Parathyroid adenoma (tissue), 2 donors: ENCODE results near the gene RAB35.

Experiments
- H2AFZ ChIP-seq: fragments of 300-600 bp; sonication (generic); one replicate; pipeline ENCODE4 v1.7.0; 2017; ENCODE audit warnings: antibody characterized with exemption, mild to moderate bottlenecking
- H3K27ac ChIP-seq: fragments of 300-600 bp; sonication (generic); one replicate; pipeline ENCODE4 v1.7.0; 2017
- H3K27me3 ChIP-seq: fragments of 300-600 bp; sonication (generic); one replicate; pipeline ENCODE4 v1.7.0; 2017; ENCODE audit warnings: low read length; ENCODE audit not compliant: control insufficient read depth, insufficient read depth
- H3K36me3 ChIP-seq: fragments of 300-600 bp; sonication (generic); one replicate; pipeline ENCODE4 v1.7.0; 2017; ENCODE audit warnings: low read length; ENCODE audit not compliant: control insufficient read depth, insufficient read depth
- H3K4me1 ChIP-seq: fragments of 300-600 bp; sonication (generic); one replicate; pipeline ENCODE4 v1.7.0; 2017; ENCODE audit warnings: control low read depth
- H3K4me2 ChIP-seq: fragments of 300-600 bp; sonication (generic); one replicate; pipeline ENCODE4 v1.7.0; 2017; ENCODE audit warnings: low read length
- H3K4me3 ChIP-seq: fragments of 300-600 bp; sonication (generic); one replicate; pipeline ENCODE4 v1.7.0; 2017; ENCODE audit warnings: low read depth, low read length
- H3K79me2 ChIP-seq: fragments of 300-600 bp; sonication (generic); one replicate; pipeline ENCODE4 v1.7.0; 2017; ENCODE audit warnings: control low read depth
- H3K9ac ChIP-seq: fragments of 300-600 bp; sonication (generic); one replicate; pipeline ENCODE4 v1.7.0; 2017; ENCODE audit warnings: mild to moderate bottlenecking
- H3K9me3 ChIP-seq: fragments of 300-600 bp; sonication (generic); one replicate; pipeline ENCODE4 v1.7.0; 2017; ENCODE audit warnings: low read length; ENCODE audit not compliant: control insufficient read depth
- TF ChIP-seq, protein P1 (sequence below): fragments of 300-600 bp; sonication (generic); IDR thresholded peaks from one replicate; pipeline ENCODE4 v1.7.0; 2017; ENCODE audit warnings: antibody characterized with exemption, mild to moderate bottlenecking
- donor health status: primary hyperparathyroidism.

The RAB35 gene

DNA sequence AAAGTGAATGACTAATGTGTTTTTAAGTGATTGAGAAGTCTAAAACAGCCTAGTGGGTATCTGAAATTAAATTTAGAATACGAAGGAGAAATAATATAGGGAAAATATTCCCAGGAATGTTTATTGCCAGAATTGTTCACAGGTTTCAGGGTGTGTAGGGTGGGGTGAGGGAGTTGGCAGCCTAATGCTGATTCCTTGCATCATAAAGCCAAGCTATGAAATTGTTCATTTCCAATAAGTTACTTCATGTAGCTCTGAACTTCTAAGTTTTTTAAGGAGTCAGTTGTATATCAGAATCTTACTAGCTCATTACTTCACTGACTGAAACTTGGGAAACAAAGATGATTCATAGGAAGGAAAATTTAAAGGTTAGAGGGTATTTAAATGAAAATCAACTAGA is 56.4 kb downstream of the RAB35 start:
- H3K27ac ChIP-seq = no peak overlapping the region
- no peak overlapping the region for H2AFZ ChIP-seq
- TF ChIP-seq, protein P1, sequence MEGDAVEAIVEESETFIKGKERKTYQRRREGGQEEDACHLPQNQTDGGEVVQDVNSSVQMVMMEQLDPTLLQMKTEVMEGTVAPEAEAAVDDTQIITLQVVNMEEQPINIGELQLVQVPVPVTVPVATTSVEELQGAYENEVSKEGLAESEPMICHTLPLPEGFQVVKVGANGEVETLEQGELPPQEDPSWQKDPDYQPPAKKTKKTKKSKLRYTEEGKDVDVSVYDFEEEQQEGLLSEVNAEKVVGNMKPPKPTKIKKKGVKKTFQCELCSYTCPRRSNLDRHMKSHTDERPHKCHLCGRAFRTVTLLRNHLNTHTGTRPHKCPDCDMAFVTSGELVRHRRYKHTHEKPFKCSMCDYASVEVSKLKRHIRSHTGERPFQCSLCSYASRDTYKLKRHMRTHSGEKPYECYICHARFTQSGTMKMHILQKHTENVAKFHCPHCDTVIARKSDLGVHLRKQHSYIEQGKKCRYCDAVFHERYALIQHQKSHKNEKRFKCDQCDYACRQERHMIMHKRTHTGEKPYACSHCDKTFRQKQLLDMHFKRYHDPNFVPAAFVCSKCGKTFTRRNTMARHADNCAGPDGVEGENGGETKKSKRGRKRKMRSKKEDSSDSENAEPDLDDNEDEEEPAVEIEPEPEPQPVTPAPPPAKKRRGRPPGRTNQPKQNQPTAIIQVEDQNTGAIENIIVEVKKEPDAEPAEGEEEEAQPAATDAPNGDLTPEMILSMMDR = no peak
- H3K79me2 ChIP-seq = peaks cover 2% of the 10 kb centered on the region
- no peaks in the 10 kb centered on the region for H3K27me3 ChIP-seq
- no peaks in the 10 kb centered on the region for H3K36me3 ChIP-seq
- H3K4me2 ChIP-seq = no peak overlapping the region
- H3K4me3 ChIP-seq = no peak overlapping the region
- H3K4me1 ChIP-seq = peaks cover 3% of the 10 kb centered on the region
- H3K9me3 ChIP-seq = no peaks in the 10 kb centered on the region
- no peak overlapping the region for H3K9ac ChIP-seq

DNA sequence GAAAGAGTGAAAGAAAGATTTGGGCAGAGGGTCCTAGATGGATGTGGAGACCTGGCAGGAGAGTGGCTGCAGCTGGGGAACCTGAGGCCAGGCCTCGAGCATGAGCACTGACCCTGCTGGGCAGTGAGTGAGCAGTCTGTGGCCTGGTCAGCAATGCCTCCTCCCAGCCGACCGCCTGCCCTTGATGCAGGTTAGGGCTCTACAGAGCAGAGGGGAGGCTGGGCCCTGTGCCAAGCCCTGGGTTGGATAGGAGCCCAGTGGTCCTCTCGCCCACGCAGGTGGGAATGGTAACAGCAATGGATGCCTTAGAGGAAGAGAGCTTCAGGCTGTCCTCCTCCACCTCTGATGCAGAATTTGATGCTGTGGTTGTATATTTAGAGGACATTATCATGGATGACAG is 59.8 kb downstream of the RAB35 start:
- Histone ChIP-seq H3K9me3 (no peaks in the 10 kb centered on the region), H3K27ac (no peak overlapping the region), H3K4me3 (no peak overlapping the region), H3K27me3 (no peaks in the 10 kb centered on the region), H2AFZ (no peak overlapping the region), H3K36me3 (no peaks in the 10 kb centered on the region), H3K4me2 (no peak overlapping the region), H3K79me2 (peaks cover 5% of the 10 kb centered on the region), H3K4me1 (no peaks in the 10 kb centered on the region), H3K9ac (no peak overlapping the region)
- TF ChIP-seq, protein P1 = no peak

DNA sequence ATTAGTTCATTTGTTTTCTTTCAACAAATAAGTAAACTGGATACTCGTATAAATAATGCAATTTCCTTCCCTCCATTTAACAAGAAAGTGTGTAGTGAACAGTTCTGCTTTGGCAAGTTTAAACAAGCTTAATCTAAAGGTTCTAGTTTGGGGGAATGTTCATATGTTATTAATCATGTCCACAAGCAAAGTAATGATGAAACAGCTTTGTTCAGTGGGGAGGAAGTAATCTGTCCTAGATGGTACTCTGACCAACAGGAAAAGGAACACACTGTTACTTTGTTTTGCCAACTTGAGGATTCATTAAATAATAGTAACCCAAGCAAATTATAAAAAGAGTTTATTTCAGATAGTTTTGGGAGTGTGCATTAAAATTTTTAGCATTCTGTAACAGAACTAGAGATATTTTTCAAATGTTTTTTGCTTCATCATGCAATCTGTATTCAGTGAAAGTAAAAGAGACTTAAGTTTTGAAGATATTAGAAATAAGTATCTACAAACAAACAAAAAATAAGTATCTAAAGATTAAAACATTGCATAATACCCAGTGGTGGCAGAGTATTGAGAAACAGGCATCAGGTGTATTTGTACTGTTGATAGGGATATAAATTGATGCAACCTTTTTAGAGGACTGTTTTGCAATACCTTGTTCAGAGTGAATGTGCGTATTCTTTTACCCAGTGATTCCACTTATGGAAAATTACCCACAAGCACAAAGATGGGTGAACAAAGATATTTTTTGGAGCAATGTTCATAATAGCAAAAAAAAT is 61.1 kb downstream of the RAB35 start:
- Histone ChIP-seq H3K4me1 (no peaks in the 10 kb centered on the region), H3K79me2 (peaks cover 5% of the 10 kb centered on the region), H3K27ac (no peak overlapping the region), H3K9me3 (no peaks in the 10 kb centered on the region), H3K27me3 (no peaks in the 10 kb centered on the region), H3K4me3 (no peak overlapping the region), H3K4me2 (no peak overlapping the region), H3K36me3 (no peaks in the 10 kb centered on the region), H3K9ac (no peak overlapping the region), H2AFZ (no peak overlapping the region)
- TF ChIP-seq, protein P1 = no peak

DNA sequence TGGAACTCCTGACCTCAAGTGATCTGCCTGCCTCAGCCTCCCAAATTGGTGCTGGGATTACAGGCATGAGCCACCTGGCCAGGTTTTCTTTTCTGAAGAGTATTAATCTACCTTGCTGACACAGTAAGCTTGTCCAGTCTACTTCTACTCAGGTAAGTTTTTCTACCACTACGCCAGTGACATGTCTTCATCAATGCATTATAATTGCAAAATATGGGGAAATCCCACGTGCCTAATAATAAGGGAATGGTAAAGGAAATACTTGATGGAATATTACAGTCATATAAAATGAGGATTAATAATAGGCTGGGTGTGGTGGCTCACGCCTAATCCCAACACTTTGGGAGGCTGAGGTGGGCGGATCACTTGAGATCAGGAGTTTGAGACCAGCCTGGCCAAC is 62.3 kb downstream of the RAB35 start:
- Histone ChIP-seq H3K9ac (no peak overlapping the region), H3K27ac (no peak overlapping the region), H3K4me2 (no peak overlapping the region), H3K27me3 (no peaks in the 10 kb centered on the region), H2AFZ (no peak overlapping the region), H3K36me3 (no peaks in the 10 kb centered on the region), H3K4me3 (no peak overlapping the region), H3K9me3 (no peaks in the 10 kb centered on the region), H3K79me2 (peaks cover 5% of the 10 kb centered on the region), H3K4me1 (no peaks in the 10 kb centered on the region)
- TF ChIP-seq, protein P1 = no peak

DNA sequence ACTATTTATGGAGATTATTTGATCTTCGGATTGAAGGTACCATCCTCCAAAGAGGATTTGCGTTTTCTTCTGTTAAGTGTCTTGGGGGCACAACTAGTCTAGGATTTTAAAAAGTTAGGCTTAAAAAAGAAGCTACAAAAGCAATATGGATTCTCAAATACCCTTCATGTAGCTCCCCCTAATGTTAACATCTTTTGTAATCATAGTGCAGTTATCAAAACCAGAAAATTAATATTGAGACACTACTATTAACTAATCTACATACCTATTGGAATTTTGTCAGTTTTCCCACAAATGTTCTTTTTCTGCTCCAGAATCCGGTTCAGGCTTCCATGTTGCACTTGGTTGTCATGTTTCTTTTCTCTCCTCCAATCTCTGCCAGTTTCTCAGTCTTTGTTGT is 65.0 kb downstream of the RAB35 start:
- Histone ChIP-seq H3K9ac (no peak overlapping the region), H3K4me3 (no peak overlapping the region), H2AFZ (no peak overlapping the region), H3K9me3 (no peaks in the 10 kb centered on the region), H3K27me3 (no peaks in the 10 kb centered on the region), H3K4me2 (no peak overlapping the region), H3K79me2 (peaks cover 3% of the 10 kb centered on the region), H3K4me1 (no peaks in the 10 kb centered on the region), H3K27ac (no peak overlapping the region), H3K36me3 (no peaks in the 10 kb centered on the region)
- TF ChIP-seq, protein P1 = no peak
